GM12874 (cell line): ENCODE results near the gene OARD1.

ENCODE experiments used
- TF ChIP-seq, protein P1 (sequence below): IDR thresholded peaks from 2 replicates; pipeline ENCODE4 v1.5.1; 2011; ENCODE audit warnings: low read depth, mild to moderate bottlenecking, control low read depth, low read length, moderate library complexity; ENCODE audit not compliant: insufficient read depth

The OARD1 gene

DNA sequence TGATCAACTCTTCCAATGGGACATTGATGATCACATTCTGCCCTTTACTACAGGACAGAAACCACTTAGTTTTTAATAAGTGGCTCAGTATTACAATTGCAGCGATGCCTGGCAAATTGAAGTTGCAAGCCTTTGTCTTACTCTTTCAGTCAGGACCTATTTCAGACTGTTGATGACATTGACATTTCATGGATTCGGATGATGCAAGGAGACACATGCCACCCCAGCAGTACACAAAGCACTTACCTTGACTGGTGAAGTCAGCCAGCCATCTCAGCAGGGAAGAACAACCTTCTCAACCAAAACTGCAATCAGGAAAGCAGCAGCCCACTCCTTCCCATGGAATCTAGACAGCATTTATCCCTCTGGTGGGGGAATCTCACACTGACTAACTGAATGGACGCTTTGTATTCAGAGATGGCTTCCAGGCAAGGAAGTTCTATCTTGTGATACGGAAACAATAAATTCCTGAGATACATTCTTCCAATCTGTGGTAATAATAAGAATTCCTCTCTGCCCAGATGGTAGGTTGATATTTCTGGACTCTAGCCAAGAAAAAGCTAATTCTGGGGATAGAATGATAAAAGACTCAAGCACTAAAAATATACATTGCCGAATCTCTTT, 25.4 kb upstream of the OARD1 start:
- TF ChIP-seq, protein P1, sequence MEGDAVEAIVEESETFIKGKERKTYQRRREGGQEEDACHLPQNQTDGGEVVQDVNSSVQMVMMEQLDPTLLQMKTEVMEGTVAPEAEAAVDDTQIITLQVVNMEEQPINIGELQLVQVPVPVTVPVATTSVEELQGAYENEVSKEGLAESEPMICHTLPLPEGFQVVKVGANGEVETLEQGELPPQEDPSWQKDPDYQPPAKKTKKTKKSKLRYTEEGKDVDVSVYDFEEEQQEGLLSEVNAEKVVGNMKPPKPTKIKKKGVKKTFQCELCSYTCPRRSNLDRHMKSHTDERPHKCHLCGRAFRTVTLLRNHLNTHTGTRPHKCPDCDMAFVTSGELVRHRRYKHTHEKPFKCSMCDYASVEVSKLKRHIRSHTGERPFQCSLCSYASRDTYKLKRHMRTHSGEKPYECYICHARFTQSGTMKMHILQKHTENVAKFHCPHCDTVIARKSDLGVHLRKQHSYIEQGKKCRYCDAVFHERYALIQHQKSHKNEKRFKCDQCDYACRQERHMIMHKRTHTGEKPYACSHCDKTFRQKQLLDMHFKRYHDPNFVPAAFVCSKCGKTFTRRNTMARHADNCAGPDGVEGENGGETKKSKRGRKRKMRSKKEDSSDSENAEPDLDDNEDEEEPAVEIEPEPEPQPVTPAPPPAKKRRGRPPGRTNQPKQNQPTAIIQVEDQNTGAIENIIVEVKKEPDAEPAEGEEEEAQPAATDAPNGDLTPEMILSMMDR = no peak

- TF ChIP-seq, protein P1 = no peak
Measured at GRCh38 chr6:41093729-41094128, 21.6 kb upstream of the OARD1 start.

DNA sequence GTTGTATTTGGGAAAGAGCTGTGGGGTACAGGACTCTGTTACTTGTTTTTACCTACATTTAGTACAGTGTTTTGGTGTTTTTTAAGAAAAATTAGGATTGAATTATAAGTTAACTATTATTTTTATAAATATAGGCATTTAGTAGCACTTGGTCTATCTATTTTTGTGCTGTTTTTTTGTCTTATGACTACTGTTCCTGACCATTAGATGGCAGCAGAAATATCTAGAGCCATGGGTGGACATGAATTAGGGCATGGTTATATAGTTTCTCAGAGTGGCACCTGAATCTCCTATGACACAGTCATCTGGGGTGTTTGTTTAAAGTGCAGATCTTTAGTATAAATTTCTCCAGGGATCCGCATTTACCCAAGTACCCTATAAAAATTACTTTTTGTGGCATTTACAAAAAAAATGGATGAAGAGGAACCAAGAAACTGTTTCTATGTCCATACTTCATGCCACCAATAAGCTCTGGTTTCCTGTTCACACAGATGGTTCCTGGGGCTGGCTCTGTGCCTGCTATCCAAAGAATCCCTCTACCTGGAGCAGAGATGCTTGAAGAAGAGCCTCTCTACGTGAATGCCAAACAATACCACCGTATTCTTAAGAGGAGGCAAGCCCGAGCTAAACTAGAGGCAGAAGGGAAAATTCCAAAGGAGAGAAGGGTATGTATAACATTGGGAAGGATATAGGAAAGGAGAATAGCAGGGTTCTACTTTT, 20.4 kb upstream of the OARD1 start:
- TF ChIP-seq, protein P1 = peak; percentile 15; the same call in 1 of the 2 replicates

- TF ChIP-seq, protein P1 = no peak
Measured at GRCh38 chr6:41090841-41091761, 18.9 kb upstream of the OARD1 start.

DNA sequence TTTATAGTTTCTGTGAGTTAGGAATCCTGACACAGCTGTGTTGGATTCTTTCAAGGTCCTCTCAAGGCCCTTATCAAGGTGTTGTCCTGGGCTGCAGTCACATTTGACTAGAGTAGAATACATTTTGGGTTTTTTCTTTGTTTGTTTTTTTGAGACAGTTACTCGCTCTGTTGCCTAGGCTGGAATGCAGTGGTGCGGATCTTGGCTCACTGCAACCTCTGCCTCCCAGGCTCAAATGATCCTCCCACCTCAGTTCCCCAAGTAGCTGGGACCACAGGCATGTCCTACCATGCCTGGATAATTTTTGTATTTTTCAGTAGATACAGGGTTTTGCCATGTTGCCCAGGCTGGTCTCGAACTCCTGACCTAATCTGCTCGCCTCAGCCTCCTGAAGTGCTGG, 16.3 kb upstream of the OARD1 start:
- TF ChIP-seq, protein P1 = no peak

DNA sequence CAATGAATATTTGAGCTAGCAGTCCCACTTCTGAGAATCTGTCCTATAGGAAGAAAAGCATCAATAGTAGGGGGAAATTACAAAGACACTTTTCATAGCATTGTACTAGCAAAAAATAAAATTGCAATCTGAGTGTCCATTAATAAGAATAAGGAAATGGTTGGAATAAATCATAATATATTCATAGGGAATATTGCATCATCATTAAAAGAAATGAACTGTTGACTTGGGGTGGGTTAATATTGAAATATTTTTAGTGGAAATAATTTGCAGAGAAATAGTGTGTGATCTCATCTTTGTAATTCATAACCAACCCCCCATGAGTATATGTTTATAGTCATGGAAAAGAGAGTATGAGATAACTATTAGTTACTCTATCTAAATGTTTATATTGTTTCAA, 13.0 kb upstream of the OARD1 start:
- TF ChIP-seq, protein P1 = no peak

GRCh38 chr6:41083072-41083471, 10.9 kb upstream of the OARD1 start:
- TF ChIP-seq, protein P1 = no peak
